MM.1S (cell line): ENCODE measurements around the gene CPAMD8.

Source experiments
- DNase-seq: peaks from one replicate; pipeline ENCODE4 v3.0.0-alpha.2; 2015
- H2AFZ ChIP-seq: fragments of 300-600 bp; sonication (generic); 2 replicates; pipeline ENCODE4 v1.6.0; 2016; ENCODE audit warnings: antibody characterized with exemption, low read length
- H3F3A ChIP-seq: fragments of 300-600 bp; sonication (generic); 2 replicates; pipeline ENCODE4 v1.6.1; 2016; ENCODE audit warnings: mild to moderate bottlenecking, antibody characterized with exemption, low read length, moderate library complexity, mixed read lengths; ENCODE audit not compliant: insufficient read depth
- H3K27ac ChIP-seq: fragments of 300-600 bp; sonication (generic); 2 replicates; pipeline ENCODE4 v1.5.1; 2016; ENCODE audit warnings: mild to moderate bottlenecking, low read length
- H3K27me3 ChIP-seq: fragments of 300-600 bp; sonication (generic); replicated peaks from 2 replicates; pipeline ENCODE4 v1.6.0; 2016; ENCODE audit warnings: low read length; ENCODE audit not compliant: insufficient read depth
- H3K36me3 ChIP-seq: fragments of 300-600 bp; sonication (generic); replicated peaks from 2 replicates; pipeline ENCODE4 v1.6.1; 2016; ENCODE audit warnings: mild to moderate bottlenecking, low read length, mixed read lengths; ENCODE audit not compliant: insufficient read depth
- H3K4me1 ChIP-seq: fragments of 300-600 bp; sonication (generic); 2 replicates; pipeline ENCODE4 v1.6.1; 2016; ENCODE audit warnings: low read length, mixed read lengths
- H3K4me2 ChIP-seq: fragments of 300-600 bp; sonication (generic); 2 replicates; pipeline ENCODE4 v1.6.0; 2016; ENCODE audit warnings: low read depth, low read length
- H3K4me3 ChIP-seq: fragments of 300-600 bp; sonication (generic); 2 replicates; pipeline ENCODE4 v1.5.1; 2016; ENCODE audit warnings: low read length, mixed read lengths
- H3K79me2 ChIP-seq: fragments of 300-600 bp; sonication (generic); 2 replicates; pipeline ENCODE4 v1.6.1; 2016; ENCODE audit warnings: mixed run types, low read length, mixed read lengths
- H3K9ac ChIP-seq: fragments of 300-600 bp; sonication (generic); 2 replicates; pipeline ENCODE4 v1.6.1; 2016; ENCODE audit warnings: low read length, mixed read lengths
- H3K9me2 ChIP-seq: fragments of 300-600 bp; sonication (generic); replicated peaks from 2 replicates; pipeline ENCODE4 v1.6.1; 2016; ENCODE audit warnings: mild to moderate bottlenecking, low read length, mixed read lengths; ENCODE audit not compliant: insufficient read depth
- H3K9me3 ChIP-seq: fragments of 300-600 bp; sonication (generic); replicated peaks from 2 replicates; pipeline ENCODE4 v1.6.1; 2016; ENCODE audit warnings: mild to moderate bottlenecking, low read length, mixed read lengths; ENCODE audit not compliant: insufficient read depth
- H4K20me1 ChIP-seq: fragments of 300-600 bp; sonication (generic); 2 replicates; pipeline ENCODE4 v1.6.1; 2016; ENCODE audit warnings: mild to moderate bottlenecking, low read length, moderate library complexity, mixed read lengths; ENCODE audit not compliant: insufficient read depth
- CTCF ChIP-seq: fragments of 300-600 bp; sonication (generic); IDR thresholded peaks from 2 replicates; pipeline ENCODE4 v1.5.1; 2016; ENCODE audit warnings: antibody characterized with exemption, low read length, mixed read lengths
- EZH2 ChIP-seq: fragments of 300-600 bp; sonication (generic); optimal IDR thresholded peaks from 2 replicates; pipeline ENCODE3; 2017; ENCODE audit warnings: low read depth, mild to moderate bottlenecking, antibody characterized with exemption, low read length, mixed read lengths
- EZH2phosphoT487 ChIP-seq: fragments of 300-600 bp; sonication (generic); IDR thresholded peaks from 2 replicates; pipeline ENCODE4 v1.6.1; 2018; ENCODE audit warnings: antibody characterized with exemption, low read length

The CPAMD8 gene

GRCh38 chr19:16901491-16902175 lies 125.0 kb downstream of the CPAMD8 start:
- Histone ChIP-seq H3F3A (no peaks in the 10 kb centered on the region), H2AFZ (no peak overlapping the region), H3K9me2 (no peaks in the 10 kb centered on the region), H3K79me2 (no peaks in the 10 kb centered on the region), H3K4me3 (no peak overlapping the region), H4K20me1 (no peaks in the 10 kb centered on the region), H3K9me3 (no peaks in the 10 kb centered on the region), H3K9ac (no peak overlapping the region), H3K4me1 (no peaks in the 10 kb centered on the region), H3K36me3 (no peaks in the 10 kb centered on the region), H3K27me3 (peaks cover 48% of the 10 kb centered on the region), H3K4me2 (no peak overlapping the region), H3K27ac (no peak overlapping the region)
- TF ChIP-seq CTCF, result no peak
- TF ChIP-seq EZH2, result no peak
- no peak for TF ChIP-seq EZH2phosphoT487
- no peak for DNase-seq

GRCh38 chr19:16899566-16900075 lies 127.0 kb downstream of the CPAMD8 start:
- Histone ChIP-seq H3K4me2 (no peak overlapping the region), H3K27ac (no peak overlapping the region), H3K4me1 (no peaks in the 10 kb centered on the region), H4K20me1 (no peaks in the 10 kb centered on the region), H3F3A (no peaks in the 10 kb centered on the region), H3K9me3 (no peaks in the 10 kb centered on the region), H3K36me3 (no peaks in the 10 kb centered on the region), H3K4me3 (no peak overlapping the region), H3K9ac (no peak overlapping the region), H3K9me2 (no peaks in the 10 kb centered on the region), H3K27me3 (peaks cover 41% of the 10 kb centered on the region), H2AFZ (no peak overlapping the region), H3K79me2 (no peaks in the 10 kb centered on the region)
- peak; percentile 65 for DNase-seq
- TF ChIP-seq CTCF (peak; percentile 75), EZH2phosphoT487 (no peak)

GRCh38 chr19:16898361-16899015 lies 128.1 kb downstream of the CPAMD8 start:
- Histone ChIP-seq H3K79me2 (no peaks in the 10 kb centered on the region), H3K36me3 (no peaks in the 10 kb centered on the region), H3K27me3 (peaks cover 32% of the 10 kb centered on the region), H4K20me1 (no peaks in the 10 kb centered on the region), H3K4me1 (no peaks in the 10 kb centered on the region), H3K9me3 (no peaks in the 10 kb centered on the region), H3K4me3 (no peak overlapping the region), H3K4me2 (no peak overlapping the region), H3K9me2 (no peaks in the 10 kb centered on the region), H3K9ac (no peak overlapping the region), H3F3A (no peaks in the 10 kb centered on the region), H2AFZ (no peak overlapping the region), H3K27ac (no peak overlapping the region)
- TF ChIP-seq EZH2, result no peak
- no peak for TF ChIP-seq EZH2phosphoT487
- TF ChIP-seq CTCF, result no peak
- no peak for DNase-seq
